ENCODE results near the gene SPATA6L. TPM values are rescaled to one million over a fixed set of nuclear protein-coding genes. Genes with fewer than 3 reads are reported as not detected.

Gene SPATA6L
- total RNA-seq, 1 donor from 2014 or later: 0.87 TPM

DNA sequence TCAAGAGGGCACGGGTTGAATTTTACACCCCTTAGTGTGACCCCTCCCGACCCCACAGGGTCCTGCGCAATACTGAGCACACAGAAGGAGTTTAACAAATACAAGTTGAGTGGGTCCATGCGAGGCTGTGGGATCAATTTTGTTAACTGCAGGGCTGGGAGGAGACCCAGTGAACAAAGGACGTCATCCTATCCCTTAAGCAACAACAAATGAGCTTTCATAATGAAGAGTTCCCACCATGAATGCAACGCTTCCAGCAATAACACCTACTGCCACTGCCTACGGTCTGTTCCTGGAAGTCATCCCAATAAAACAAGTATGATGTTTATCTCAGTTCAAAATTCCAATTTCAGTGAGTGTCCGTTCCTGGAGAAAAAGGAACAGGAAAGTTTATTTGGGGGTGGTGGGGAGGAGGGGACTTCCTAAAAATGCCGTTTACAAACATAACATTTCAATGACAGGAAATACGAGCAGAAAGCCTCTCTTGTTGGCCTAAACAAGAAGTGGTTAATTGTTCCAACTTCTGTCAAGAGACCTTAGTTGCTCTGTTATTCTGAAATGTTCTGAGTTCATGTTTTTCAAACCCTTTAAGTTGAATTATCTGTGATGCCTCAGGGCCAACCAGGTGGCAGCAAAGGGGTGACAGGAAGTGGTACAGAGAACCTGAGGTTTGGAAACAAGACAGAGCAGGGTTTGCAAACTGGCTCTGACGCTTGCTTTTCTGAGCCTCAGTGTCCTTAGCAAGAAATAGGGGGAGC, 69.9 kb downstream of the SPATA6L start:
- ATAC-seq: peak; percentile 33
- intact Hi-C loops (cut with micrococcal nuclease): no loop called here
- no peak for DNase-seq

DNA sequence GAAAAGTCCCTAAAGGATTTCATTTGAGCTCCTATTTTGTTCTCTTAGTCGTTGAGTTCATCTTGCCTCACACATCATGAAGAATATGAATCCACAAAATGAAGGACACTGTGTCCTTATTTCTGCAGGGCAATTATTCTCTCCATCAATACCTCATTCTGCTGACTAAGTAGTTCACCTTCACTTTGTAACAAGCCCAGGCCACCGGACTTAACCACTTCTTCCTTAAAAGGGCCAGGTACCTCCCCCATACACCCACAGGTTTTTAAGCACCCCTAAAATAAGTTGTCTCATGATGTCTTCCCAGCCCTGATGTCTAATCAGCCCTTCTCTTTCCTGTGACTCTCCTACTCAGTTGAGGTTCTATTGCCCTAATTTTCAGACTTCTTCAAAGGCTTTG, 71.3 kb downstream of the SPATA6L start:
- intact Hi-C loops (cut with micrococcal nuclease): no loop called here
- no peak for DNase-seq
- no peak for ATAC-seq

DNA sequence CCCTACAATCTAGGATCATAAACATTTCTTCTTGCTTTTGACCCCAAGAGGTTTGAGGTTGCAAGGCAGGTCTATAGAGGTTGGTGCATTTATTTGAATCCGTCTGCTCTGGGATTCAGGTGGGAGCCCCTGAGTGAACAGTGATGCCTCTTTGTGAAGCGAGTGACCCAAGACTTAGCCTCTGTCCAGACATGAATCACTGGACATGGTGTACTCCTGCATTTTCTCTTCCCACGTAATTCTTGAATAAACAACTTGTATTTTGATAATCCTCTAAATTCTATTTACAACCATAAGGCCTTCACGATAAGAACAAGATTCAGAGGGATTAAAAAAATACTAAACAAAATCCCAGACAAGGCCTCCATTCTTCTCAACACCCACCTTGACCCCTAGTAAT, 71.7 kb downstream of the SPATA6L start:
- no peak for DNase-seq
- intact Hi-C loops (cut with micrococcal nuclease): no loop called here
- ATAC-seq: no peak

DNA sequence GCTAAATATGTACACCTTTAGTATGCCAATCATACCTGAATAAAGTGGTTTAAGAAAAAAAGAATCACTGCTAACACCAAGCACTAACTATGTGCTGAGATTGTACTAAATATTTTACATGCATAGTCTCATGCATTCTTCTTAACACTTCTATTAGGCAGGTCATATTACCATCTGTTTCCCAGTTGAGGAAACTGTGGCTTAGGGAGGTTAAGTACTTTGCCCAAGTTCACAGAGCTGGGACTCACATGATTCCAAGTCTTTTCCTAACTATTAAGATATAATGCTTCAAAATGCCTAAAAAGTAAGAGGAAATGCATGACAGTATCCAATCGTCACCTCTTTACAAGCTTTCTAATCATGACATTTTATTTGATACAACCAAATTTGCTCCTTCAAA, 73.4 kb downstream of the SPATA6L start:
- intact Hi-C loops (cut with micrococcal nuclease): no loop called here
- ATAC-seq (no peak), DNase-seq (no peak)

DNA sequence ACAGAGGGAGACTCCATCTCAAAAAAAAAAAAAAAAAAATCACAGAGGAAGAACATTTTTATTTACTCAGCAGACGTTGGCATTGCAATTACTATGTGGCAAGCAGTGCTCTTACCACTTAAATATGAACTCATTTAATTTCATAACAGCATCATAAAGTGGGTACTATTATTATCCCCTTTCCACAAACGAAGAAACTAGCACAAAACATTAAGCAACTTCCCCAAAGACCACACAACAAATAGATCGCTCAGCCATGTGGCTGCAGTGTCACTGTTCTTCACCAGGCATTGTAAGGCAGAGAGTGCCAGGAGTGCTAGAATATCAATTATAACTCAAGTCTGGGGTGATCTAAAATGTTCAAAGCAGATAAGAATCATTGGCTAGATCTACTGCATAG, 74.0 kb downstream of the SPATA6L start:
- no peak for DNase-seq
- intact Hi-C loops (cut with micrococcal nuclease): no loop called here
- no peak for ATAC-seq

DNA sequence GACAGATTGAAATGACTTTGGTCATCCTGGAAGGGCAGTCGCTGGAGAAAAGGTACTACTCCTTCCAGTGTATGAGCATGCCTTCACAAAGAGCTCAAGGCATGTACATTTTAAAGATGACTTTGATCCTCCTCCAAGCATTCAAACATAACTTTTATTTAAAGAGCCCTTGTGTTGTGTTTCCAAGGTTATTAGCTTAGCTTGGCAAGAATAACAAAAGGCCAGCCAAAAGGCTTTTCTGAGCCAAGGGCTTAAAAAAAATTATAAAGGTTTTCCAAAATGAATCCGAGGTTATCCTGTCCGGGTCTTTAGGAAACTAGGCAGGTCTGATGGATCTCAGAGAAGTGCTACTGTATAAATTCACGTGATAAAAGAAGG, 75.2 kb downstream of the SPATA6L start:
- no peak for ATAC-seq
- DNase-seq: no peak
- intact Hi-C loops (cut with micrococcal nuclease): no loop called here

DNA sequence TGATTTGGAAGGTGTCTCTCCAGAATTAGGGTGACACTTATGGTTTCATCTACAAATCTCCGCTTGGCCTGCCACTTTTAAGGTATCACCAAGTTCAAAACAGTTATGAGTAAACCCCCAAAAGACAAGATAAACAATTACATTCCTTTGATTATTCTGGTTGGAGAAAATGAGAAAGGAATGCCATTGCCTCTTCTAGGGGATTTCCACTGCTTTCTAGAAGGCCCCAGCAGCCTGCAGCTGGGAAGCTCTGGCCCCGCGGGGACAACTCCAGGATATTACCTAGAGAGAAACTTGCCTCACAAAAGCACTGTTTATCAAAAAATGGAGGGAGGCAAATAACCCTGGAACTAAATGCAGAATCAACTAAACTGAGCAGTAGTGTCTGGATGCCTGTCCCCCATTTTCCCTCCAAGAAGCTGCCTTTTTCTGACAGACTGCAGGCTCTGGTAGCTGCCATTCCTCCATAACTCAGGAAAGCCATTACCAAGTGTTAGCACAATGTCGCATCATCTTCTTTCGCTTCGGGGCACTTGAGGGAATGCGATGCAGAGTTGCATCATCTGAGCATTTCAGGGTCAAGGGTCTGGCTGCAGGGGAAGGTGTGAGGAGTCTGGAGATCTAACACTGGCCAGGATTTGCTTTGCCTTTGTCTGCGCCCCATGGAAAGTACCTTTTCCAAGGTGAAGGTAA, 75.7 kb downstream of the SPATA6L start:
- DNase-seq (no peak), ATAC-seq (no peak)
- intact Hi-C loops (cut with micrococcal nuclease): no loop called here

DNA sequence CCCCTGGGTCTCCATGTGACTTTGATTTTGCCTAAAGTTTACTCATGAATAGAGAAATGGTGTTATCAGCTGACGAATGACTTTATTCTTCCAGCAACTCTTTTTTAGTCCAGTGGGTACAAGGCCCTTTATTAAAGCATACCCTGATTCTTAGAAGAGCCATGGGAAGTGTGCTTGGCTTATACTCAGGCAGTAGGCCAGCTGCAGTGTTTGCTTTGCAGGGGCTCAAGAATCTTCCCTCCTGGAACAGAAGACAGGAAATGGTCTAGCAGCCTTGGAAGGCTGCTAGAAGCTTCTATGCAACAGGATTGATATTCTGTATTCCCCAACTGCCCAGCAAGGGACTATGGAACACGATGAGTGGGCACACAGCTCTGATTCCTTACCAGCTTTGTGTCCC, 77.6 kb downstream of the SPATA6L start:
- DNase-seq: no peak
- intact Hi-C loops (cut with micrococcal nuclease): no loop called here
- no peak for ATAC-seq

DNA sequence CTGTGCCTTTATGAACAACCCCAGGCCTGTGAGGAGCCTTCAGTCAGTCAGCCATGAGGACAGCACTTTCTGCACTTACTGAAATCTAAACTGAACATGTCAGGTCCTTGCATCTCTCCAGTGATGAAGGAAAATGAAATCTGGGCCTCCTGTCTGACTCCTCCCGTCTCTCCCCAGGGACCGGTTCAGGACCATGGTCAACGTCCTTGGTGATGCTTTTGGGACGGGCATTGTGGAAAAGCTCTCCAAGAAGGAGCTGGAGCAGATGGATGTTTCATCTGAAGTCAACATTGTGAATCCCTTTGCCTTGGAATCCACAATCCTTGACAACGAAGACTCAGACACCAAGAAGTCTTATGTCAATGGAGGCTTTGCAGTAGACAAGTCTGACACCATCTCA, 81.1 kb downstream of the SPATA6L start:
- ATAC-seq: no peak
- intact Hi-C loops (cut with micrococcal nuclease): no loop called here

DNA sequence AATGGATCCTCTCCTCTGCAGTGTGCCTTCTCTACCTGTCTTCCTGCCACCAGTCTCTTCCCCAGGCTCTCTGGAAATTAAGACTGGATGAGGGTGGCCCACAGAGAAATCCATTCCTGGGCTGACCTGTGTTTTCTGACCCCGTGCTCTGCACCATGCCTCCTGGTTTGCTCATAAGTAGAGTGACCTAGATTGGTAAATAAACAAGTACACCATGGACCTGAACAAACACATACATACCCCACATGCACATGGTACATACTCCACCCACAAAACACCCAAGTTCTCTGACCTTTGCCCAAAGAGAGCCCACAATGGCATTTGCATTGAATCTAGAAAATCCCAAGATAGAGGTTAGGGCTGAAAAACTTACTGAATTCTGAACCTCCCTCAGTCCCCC, 81.6 kb downstream of the SPATA6L start:
- ATAC-seq: no peak
- intact Hi-C loops (cut with micrococcal nuclease): no loop called here

More for the DNA sequence above, 81.1 kb downstream of the SPATA6L start:
- no peak for DNase-seq

DNA sequence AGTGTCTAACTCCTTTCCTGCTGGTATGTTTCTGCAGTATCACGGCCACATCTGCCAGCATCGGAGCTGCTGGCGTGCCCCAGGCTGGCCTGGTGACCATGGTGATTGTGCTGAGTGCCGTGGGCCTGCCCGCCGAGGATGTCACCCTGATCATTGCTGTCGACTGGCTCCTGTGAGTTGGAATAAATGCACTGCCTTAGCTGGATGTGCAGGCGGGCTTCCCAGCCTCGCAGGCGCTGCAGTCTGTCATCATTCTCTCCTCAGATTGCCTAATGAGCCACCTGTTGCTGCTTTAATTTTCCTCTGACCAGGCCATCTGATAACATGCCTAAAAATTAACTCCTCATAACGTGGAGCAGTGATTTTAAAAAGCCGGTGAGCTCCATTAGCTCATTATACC, 83.3 kb downstream of the SPATA6L start:
- DNase-seq: no peak
- intact Hi-C loops (cut with micrococcal nuclease): no loop called here
- no peak for ATAC-seq

More for the DNA sequence above, 81.6 kb downstream of the SPATA6L start:
- DNase-seq: no peak

DNA sequence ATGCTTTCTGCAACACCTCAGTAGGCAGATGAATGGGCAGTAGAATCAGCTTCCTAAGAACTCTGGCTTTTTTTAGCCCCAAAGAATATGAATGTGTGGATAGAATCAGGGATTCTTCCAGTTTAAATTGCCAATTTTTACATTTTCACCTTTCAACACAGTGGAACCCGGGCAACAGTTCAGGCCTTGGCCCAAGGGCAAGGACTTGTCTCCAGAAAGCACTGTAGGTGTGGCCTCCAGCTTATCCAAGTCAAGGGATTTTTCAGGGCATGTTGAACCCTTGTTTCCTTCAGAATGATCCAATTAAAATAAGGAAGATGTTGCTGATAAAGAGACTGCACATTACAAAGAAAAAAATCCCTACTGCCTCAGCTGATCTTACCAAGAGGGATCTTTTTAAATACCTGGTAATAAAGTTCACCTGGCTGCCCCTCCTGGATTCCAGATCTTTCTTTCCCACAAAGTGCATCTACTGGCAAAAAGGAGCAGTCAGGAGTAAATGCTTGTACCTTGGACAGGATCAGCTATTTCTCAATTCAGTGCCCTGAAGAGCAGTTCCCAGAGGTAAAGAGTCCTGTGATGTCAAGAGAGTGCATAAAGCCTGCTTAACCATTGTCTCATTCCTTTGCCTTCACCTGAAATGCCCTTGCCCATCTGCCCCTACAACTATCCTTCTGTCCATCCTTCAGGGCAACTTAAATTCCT, 84.3 kb downstream of the SPATA6L start:
- DNase-seq: no peak
- ATAC-seq: no peak
- intact Hi-C loops (cut with micrococcal nuclease): no loop called here

DNA sequence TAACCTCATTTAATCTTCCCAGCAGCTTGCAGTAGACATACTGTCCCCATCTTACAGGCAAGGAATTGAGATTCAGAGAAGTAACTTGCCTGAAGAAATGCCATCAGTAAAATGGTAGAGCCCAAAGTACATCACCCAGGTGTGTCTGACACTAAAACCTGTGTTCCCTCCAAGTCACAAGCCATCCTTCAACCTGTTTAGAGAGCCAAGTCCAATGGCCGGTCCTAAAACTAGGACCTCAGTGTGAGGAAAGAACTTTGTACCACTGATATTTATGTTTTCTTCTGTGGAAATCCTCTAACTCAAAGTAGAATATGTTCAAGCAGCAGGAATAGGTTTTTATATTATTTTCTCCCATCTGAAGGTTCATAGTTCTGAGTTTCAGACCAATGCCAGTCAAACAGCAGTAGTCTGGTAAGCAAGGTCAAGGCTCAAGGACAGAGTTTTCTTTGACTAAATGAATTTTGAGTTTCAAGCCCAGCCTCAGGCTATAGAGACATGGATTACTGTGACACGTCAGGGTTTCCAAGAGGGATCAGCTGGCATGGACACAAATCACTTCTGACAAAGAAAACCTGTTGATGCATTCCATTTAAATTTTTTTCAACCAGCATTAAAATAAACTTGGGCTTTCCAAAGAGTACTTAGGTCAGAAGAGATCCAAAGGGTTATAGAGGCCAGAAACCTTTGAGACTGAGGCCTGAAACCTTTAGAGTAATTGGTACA, 85.1 kb downstream of the SPATA6L start:
- ATAC-seq (no peak), DNase-seq (no peak)
- intact Hi-C loops (cut with micrococcal nuclease): no loop called here

DNA sequence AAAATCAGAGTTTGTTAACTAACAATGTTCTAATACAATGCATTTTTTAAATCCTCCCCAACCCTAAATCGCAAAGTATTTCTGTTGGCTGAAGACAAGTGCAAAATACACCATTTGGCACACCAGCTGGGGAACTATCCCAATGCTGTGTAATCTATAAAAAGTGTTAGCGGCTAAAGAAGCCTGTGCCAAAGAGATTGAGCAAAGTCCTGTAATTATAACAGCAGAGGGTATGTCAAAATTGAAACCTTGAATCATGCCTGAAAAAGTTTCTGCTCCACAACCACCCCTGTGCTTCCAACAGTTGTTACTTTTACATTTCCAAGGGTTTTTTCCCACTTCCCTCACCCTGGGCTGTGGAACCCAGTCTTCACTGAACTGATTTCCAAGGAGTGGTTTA, 87.3 kb downstream of the SPATA6L start:
- intact Hi-C loops (cut with micrococcal nuclease): no loop called here
- ATAC-seq: no peak
- no peak for DNase-seq

DNA sequence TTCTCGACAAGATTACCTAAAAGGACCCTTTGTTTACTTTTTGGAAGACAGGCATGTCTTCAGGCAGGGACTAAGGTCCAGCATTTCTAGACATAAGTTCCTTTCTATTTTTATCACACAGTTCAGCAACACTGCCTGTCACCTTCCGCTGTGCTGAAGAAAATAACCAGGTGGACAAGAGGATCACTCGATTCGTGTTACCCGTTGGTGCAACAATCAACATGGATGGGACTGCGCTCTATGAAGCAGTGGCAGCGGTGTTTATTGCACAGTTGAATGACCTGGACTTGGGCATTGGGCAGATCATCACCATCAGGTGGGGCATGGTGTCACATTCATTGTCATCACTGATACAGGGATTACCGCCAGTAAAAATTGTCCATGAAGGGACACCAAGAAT, 89.8 kb downstream of the SPATA6L start:
- DNase-seq: no peak
- intact Hi-C loops (cut with micrococcal nuclease): no loop called here
- ATAC-seq: peak; percentile 60

DNA sequence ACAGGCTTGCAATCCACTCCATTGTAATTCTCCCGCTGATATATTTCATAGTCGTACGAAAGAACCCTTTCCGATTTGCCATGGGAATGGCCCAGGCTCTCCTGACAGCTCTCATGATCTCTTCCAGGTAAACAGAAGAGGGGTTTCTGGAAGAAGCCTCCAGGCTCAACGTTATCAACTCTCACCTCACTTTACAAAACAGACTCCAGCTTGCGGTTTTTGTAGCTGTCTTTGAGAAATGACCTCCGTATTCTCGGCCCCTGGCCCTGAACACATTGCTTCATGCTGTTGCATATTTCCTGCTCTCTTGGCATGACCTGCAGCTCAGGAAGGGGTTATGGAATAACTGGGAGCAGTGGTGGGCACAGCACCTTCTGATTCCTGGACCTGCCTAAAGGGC, 90.3 kb downstream of the SPATA6L start:
- intact Hi-C loops (cut with micrococcal nuclease): no loop called here
- DNase-seq (no peak), ATAC-seq (no peak)

DNA sequence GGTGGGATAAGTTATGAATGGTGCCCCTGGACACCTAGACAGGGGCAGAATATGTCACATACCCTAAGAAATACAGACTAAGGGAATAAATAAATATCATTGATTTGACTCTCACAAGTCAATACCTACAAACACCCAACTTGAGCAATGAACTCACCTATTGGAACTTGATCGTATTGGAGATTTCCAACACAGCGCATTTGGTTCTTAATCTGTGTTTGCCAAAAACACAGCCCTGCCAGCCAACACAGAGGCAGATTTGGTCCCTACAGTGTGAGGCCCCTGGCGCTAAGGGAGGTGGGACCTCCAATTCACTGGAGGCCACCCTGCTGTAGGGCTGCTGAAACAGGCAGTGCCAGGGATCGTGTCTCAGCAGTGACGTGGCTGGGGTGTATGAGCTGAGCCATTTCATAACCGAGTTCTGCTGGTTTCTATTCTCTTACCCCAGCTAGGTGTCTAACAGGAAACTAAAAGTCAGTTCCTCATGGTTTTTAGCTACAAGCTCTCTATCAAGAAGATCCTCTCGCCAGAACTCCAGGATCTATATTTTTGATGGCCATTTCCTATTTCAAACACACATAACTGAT, 91.5 kb downstream of the SPATA6L start:
- DNase-seq (no peak), ATAC-seq (no peak)
- intact Hi-C loops (cut with micrococcal nuclease): no loop called here

DNA sequence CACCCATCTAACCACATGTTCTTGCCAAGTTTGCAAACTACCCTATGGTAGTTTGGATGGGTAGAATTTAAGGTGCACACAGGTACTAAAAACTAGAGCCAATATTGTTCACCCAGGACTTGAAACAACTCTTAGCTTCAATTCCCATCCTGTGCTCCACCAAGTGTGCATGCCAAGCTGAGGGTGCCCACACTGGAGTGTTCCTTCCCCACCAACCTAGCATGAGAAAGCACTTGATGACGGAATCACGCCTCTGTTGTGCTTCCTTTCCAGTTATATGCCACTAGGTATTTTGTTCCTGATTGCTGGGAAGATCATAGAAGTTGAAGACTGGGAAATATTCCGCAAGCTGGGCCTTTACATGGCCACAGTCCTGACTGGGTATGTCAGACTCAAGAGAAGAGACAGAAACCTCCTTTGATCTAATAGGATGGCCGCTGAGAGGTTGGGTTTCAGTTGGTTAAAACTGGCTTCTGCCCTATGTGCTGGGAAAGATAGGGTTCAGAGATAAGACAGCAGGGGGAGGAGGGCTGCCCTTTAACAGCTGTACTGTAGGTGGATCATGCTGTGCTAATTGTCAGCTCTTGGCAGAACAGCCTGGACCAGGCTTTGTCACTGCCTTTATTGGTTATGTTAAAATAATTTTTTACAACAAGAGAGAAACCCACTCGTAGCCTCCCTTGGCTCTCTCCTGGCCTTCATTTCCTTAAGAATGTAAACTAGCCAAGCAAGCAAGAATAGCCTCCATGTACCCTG, 92.5 kb downstream of the SPATA6L start:
- no peak for DNase-seq
- intact Hi-C loops (cut with micrococcal nuclease): no loop called here
- no peak for ATAC-seq

DNA sequence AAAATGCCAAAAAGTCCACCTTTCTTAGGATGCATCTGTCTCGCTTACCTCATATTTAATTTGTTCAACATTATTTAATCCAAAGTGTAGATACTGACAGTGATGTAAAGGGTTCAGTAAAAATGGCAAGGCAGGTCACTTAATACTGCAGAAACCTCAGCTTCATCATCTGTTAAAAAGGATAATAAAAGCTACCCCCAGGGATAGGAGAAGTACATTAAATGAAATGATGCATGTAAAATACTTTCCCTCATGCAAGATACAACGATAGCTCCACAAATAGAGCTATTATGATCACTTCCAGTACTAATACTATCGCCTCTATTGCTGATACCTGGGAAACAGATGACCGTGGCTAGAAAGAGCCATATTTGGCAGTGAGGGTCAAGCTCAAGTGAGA, 93.1 kb downstream of the SPATA6L start:
- DNase-seq (no peak), ATAC-seq (no peak)
- intact Hi-C loops (cut with micrococcal nuclease): no loop called here
